ENCODE measurements around the gene SYDE2.

The SYDE2 gene

GRCh38 chr1:85182700-85183099 lies 18.1 kb downstream of the SYDE2 start:
- DNase-seq, result no peak
- H3K9me3 ChIP-seq (ENCODE audit: severe bottlenecking), result no peaks in the 10 kb centered on the region
- H3K36me3 ChIP-seq, result no peaks in the 10 kb centered on the region
- no peaks in the 10 kb centered on the region for H3K27me3 ChIP-seq (ENCODE audit: insufficient read depth, low read depth, severe bottlenecking)
- no peak overlapping the region for H3K27ac ChIP-seq
- TF ChIP-seq CTCF (IDR thresholded peaks at IDR 0.05; ENCODE audit: low read depth, low read length), result no peak
- no peak overlapping the region for H3K4me3 ChIP-seq (ENCODE audit: low read depth, low read length)

GRCh38 chr1:85180869-85181268 lies 19.9 kb downstream of the SYDE2 start:
- no peak for DNase-seq
- no peak overlapping the region for H3K4me3 ChIP-seq (ENCODE audit: low read depth, low read length)
- H3K27ac ChIP-seq, result no peak overlapping the region
- H3K9me3 ChIP-seq (ENCODE audit: severe bottlenecking), result no peaks in the 10 kb centered on the region
- H3K27me3 ChIP-seq (ENCODE audit: insufficient read depth, low read depth, severe bottlenecking), result no peaks in the 10 kb centered on the region
- H3K36me3 ChIP-seq, result no peaks in the 10 kb centered on the region
- no peak for TF ChIP-seq CTCF (IDR thresholded peaks at IDR 0.05; ENCODE audit: low read depth, low read length)

GRCh38 chr1:85179522-85179921 lies 21.3 kb downstream of the SYDE2 start:
- Histone ChIP-seq H3K36me3 (no peaks in the 10 kb centered on the region), H3K4me3 (ENCODE audit: low read depth, low read length) (no peak overlapping the region), H3K27ac (no peak overlapping the region), H3K9me3 (ENCODE audit: severe bottlenecking) (no peaks in the 10 kb centered on the region), H3K27me3 (ENCODE audit: insufficient read depth, low read depth, severe bottlenecking) (no peaks in the 10 kb centered on the region)
- no peak for TF ChIP-seq CTCF (IDR thresholded peaks at IDR 0.05; ENCODE audit: low read depth, low read length)
- DNase-seq, result no peak

GRCh38 chr1:85178396-85178795 lies 22.4 kb downstream of the SYDE2 start:
- no peaks in the 10 kb centered on the region for H3K9me3 ChIP-seq (ENCODE audit: severe bottlenecking)
- no peak overlapping the region for H3K4me3 ChIP-seq (ENCODE audit: low read depth, low read length)
- no peaks in the 10 kb centered on the region for H3K36me3 ChIP-seq
- H3K27ac ChIP-seq, result no peak overlapping the region
- no peak for TF ChIP-seq CTCF (IDR thresholded peaks at IDR 0.05; ENCODE audit: low read depth, low read length)
- H3K27me3 ChIP-seq (ENCODE audit: insufficient read depth, low read depth, severe bottlenecking), result no peaks in the 10 kb centered on the region
- no peak for DNase-seq

GRCh38 chr1:85174503-85174902 lies 26.3 kb downstream of the SYDE2 start:
- DNase-seq, result no peak
- no peak overlapping the region for H3K4me3 ChIP-seq (ENCODE audit: low read depth, low read length)

More at GRCh38 chr1:85174503-85174902, 26.3 kb downstream of the SYDE2 start:
- no peaks in the 10 kb centered on the region for H3K9me3 ChIP-seq (ENCODE audit: severe bottlenecking)
- no peak overlapping the region for H3K27ac ChIP-seq
- H3K27me3 ChIP-seq (ENCODE audit: insufficient read depth, low read depth, severe bottlenecking), result no peaks in the 10 kb centered on the region
- H3K36me3 ChIP-seq, result no peaks in the 10 kb centered on the region
- no peak for TF ChIP-seq CTCF (IDR thresholded peaks at IDR 0.05; ENCODE audit: low read depth, low read length)
